Right lobe of liver (tissue), 4 donors: Measurements from ENCODE around the gene EPHA1.

Experiments used
- POLR2A ChIP-seq: fragments of 450-650 bp; IDR thresholded peaks from one replicate; pipeline ENCODE4 v1.6.1; 2017; ENCODE audit warnings: antibody characterized with exemption, mild to moderate bottlenecking
- TF ChIP-seq, protein P1 (sequence below), 4 donors: fragments of 200-600 bp in 3 of 4; fragments of 450-650 bp in 1 of 4; IDR thresholded peaks; one replicate each; pipeline versions ENCODE4 v1.5.1 to v1.8.0; 2016 to 2022; ENCODE audit warnings: antibody characterized with exemption in 4 of 4, mild to moderate bottlenecking in 2 of 4
- donor health status: DM: no; HTN: no; CAD: no.
- donor health status: DM: no; HTN: no; CAD: no.
- donor health status: DM: no; HTN: yes; CAD: no.

DNA sequence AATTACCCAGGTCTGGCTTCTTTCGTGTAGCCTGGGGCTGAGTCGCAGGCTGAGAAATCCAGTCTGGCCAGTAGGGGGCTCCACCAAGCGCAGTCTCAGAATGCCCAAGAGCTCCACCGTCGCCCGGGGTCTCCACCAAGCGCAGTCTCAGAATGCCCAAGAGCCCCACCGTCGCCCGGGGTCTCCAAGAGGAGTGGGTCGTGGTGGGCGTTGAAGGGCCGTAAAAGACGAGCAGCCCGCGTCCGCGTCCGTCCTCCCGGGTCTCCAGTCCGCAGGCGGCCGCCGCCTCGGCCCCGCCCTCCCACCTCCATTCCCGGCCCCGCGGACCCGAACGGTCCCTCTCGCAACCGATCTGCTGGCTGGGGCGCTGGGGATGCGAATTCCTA lies 28.4 kb downstream of the EPHA1 start:
- TF ChIP-seq, protein P1, sequence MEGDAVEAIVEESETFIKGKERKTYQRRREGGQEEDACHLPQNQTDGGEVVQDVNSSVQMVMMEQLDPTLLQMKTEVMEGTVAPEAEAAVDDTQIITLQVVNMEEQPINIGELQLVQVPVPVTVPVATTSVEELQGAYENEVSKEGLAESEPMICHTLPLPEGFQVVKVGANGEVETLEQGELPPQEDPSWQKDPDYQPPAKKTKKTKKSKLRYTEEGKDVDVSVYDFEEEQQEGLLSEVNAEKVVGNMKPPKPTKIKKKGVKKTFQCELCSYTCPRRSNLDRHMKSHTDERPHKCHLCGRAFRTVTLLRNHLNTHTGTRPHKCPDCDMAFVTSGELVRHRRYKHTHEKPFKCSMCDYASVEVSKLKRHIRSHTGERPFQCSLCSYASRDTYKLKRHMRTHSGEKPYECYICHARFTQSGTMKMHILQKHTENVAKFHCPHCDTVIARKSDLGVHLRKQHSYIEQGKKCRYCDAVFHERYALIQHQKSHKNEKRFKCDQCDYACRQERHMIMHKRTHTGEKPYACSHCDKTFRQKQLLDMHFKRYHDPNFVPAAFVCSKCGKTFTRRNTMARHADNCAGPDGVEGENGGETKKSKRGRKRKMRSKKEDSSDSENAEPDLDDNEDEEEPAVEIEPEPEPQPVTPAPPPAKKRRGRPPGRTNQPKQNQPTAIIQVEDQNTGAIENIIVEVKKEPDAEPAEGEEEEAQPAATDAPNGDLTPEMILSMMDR (IDR thresholded peaks at IDR 0.05), result peak; percentile 85 to 90 (median 90)
- TF ChIP-seq POLR2A, result no peak
